Naive thymus-derived CD4-positive, alpha-beta T cell (primary cell): ENCODE results near the gene DIS3L2. TPM values are rescaled to one million over a fixed set of nuclear protein-coding genes. Genes with fewer than 3 reads are reported as not detected.
"Not testable (repeated sequence)": the region's sequence is repeated elsewhere in the genome, so short reads cannot be mapped to it uniquely, and the experiment has no call there.

Experiments used
- ATAC-seq: fragments of 150-1000 bp; cut with Tn5 transposase; 2 replicates; pipeline ENCODE4 v1.10.0; 2021; ENCODE audit warnings: mild to moderate bottlenecking, moderate library complexity
- CTCF ChIA-PET: fragments of 350-600 bp; sonication (Branson Sonifier 250); formaldehyde crosslinking; loops from one replicate; lab custom pipeline; 2021; ENCODE audit warnings: antibody characterized with exemption; lab: Charles Lee
- POLR2A ChIA-PET: fragments of 350-600 bp; sonication (Branson Sonifier 250); formaldehyde crosslinking; loops from one replicate; lab custom pipeline; 2021; ENCODE audit warnings: antibody characterized with exemption, inconsistent platforms; lab: Charles Lee
- DNase-seq, 9 donors: peaks; one replicate each; pipeline versions ENCODE4 v3.0.0 to v3.0.0-alpha.2; 2020 to 2022; ENCODE audit warnings: mixed read lengths in 1 of 9
- H3K27ac ChIP-seq: one replicate; pipeline ENCODE4 v1.7.0; 2013; ENCODE audit warnings: mild to moderate bottlenecking, low read depth, low read length, moderate library complexity
- H3K27me3 ChIP-seq, 2 donors: one replicate each; pipeline ENCODE4 v1.7.0; 2013; ENCODE audit warnings: low read length in 2 of 2, mild to moderate bottlenecking in 2 of 2, moderate library complexity in 2 of 2; ENCODE audit not compliant: control insufficient read depth in 2 of 2, insufficient read depth in 2 of 2
- H3K36me3 ChIP-seq, 3 experiments: 1 replicate in 2 of 3; 2 replicates in 1 of 3; pipeline ENCODE4 v1.7.0; 2013; ENCODE audit warnings: low read length in 3 of 3, mild to moderate bottlenecking in 3 of 3, moderate library complexity in 1 of 3; ENCODE audit not compliant: insufficient read depth in 3 of 3, control insufficient read depth in 2 of 3
- H3K4me1 ChIP-seq, 2 donors: one replicate each; pipeline ENCODE4 v1.7.0; 2013; ENCODE audit warnings: low read length in 2 of 2, mild to moderate bottlenecking in 2 of 2, moderate library complexity in 1 of 2; ENCODE audit not compliant: control insufficient read depth in 2 of 2, insufficient read depth in 2 of 2
- H3K4me3 ChIP-seq: 2 replicates; pipeline ENCODE4 v1.7.0; 2013; ENCODE audit warnings: mild to moderate bottlenecking, low read length
- H3K9me3 ChIP-seq, 3 experiments: 1 replicate in 2 of 3; 2 replicates in 1 of 3; pipeline ENCODE4 v1.7.0; 2013; ENCODE audit warnings: low read length in 3 of 3; ENCODE audit not compliant: control insufficient read depth in 2 of 3
- H3K27ac Mint-ChIP-seq, 9 donors: one replicate each; pipeline ENCODE4 v1.8.0; 2020 to 2022; ENCODE audit warnings: mixed read lengths in 9 of 9, mild to moderate bottlenecking in 8 of 9, moderate library complexity in 5 of 9, inconsistent platforms in 2 of 9
- H3K27me3 Mint-ChIP-seq, 5 donors: one replicate each; pipeline ENCODE4 v1.8.0; 2021 to 2022; ENCODE audit warnings: mixed read lengths in 5 of 5, mild to moderate bottlenecking in 1 of 5
- H3K36me3 Mint-ChIP-seq, 5 donors: one replicate each; pipeline ENCODE4 v1.8.0; 2020 to 2022; ENCODE audit warnings: mixed read lengths in 5 of 5, mild to moderate bottlenecking in 3 of 5, inconsistent platforms in 1 of 5
- H3K4me1 Mint-ChIP-seq, 7 donors: one replicate each; pipeline ENCODE4 v1.8.0; 2020 to 2022; ENCODE audit warnings: mixed read lengths in 7 of 7, mild to moderate bottlenecking in 3 of 7, inconsistent platforms in 1 of 7
- H3K4me3 Mint-ChIP-seq, 10 donors: one replicate each; pipeline ENCODE4 v1.8.0; 2020 to 2022; ENCODE audit warnings: mild to moderate bottlenecking in 10 of 10, mixed read lengths in 10 of 10, moderate library complexity in 6 of 10, inconsistent platforms in 2 of 10
- H3K9me3 Mint-ChIP-seq, 11 donors: one replicate each; pipeline ENCODE4 v1.8.0; 2020 to 2022; ENCODE audit warnings: mixed read lengths in 11 of 11, mild to moderate bottlenecking in 4 of 11, inconsistent platforms in 1 of 11, moderate library complexity in 1 of 11
- intact Hi-C, 2 donors: fragments of 100-400 bp; cut with micrococcal nuclease; formaldehyde crosslinking; loops; one replicate each; pipeline ENCODE4 v1.15.1; 2023
- polyA plus RNA-seq, 2 donors: library from polyadenylated mRNA; unstranded; fragments of 300-500 nt; fragmentation: Illumina TruSeq; gene quantifications; one replicate each; pipeline ENCODE4 v1.2.3, GENCODE V29; 2021
- total RNA-seq, 6 experiments: library from RNA in 5 of 6; stranded (reverse) in 5 of 6; gene quantifications; 1 replicate in 5 of 6; 2 replicates in 1 of 6; pipeline ENCODE4 v1.2.3 and lab custom pipeline; 2021 to 2026

Gene DIS3L2
- total and polyA plus RNA-seq, 7 experiments from 2014 or later = 17.9 to 78.4 (median 59.7) TPM

GRCh38 chr2:232334136-232334884 is 372.8 kb downstream of the DIS3L2 start:
- not testable (repeated sequence) for H3K4me1 Mint-ChIP-seq

GRCh38 chr2:232334885-232335205 is 373.3 kb downstream of the DIS3L2 start:
- H3K27ac ChIP-seq, DNase-seq, H3K4me1 ChIP-seq, H3K4me3 Mint-ChIP-seq, H3K27me3 Mint-ChIP-seq, H3K27me3 ChIP-seq, H3K4me3 ChIP-seq, H3K9me3 ChIP-seq, CTCF ChIA-PET, H3K36me3 Mint-ChIP-seq, H3K9me3 Mint-ChIP-seq, H3K27ac Mint-ChIP-seq, H3K4me1 Mint-ChIP-seq, ATAC-seq, POLR2A ChIA-PET: not testable (repeated sequence)
- intact Hi-C loops = loop anchor here in 1 of 2 donors (1.0 kb wide), 1 partner anchor 105 kb away; no protein-coding TSS in a partner anchor
- H3K36me3 ChIP-seq = peaks cover 0 to 13% (median 0%) of the 10 kb centered on the region in 3 experiments

More at GRCh38 chr2:232334136-232334884, 372.8 kb downstream of the DIS3L2 start:
- H3K36me3 Mint-ChIP-seq, H3K4me1 ChIP-seq, H3K27ac ChIP-seq, H3K9me3 ChIP-seq, H3K27ac Mint-ChIP-seq, ATAC-seq, POLR2A ChIA-PET, H3K27me3 ChIP-seq, intact Hi-C loops, H3K9me3 Mint-ChIP-seq, CTCF ChIA-PET, H3K4me3 ChIP-seq, H3K27me3 Mint-ChIP-seq, H3K4me3 Mint-ChIP-seq: not testable (repeated sequence)
- peak in 1 of 9 donors; percentile 4 for DNase-seq
- H3K36me3 ChIP-seq = peaks cover 0 to 13% (median 0%) of the 10 kb centered on the region in 3 experiments

DNA sequence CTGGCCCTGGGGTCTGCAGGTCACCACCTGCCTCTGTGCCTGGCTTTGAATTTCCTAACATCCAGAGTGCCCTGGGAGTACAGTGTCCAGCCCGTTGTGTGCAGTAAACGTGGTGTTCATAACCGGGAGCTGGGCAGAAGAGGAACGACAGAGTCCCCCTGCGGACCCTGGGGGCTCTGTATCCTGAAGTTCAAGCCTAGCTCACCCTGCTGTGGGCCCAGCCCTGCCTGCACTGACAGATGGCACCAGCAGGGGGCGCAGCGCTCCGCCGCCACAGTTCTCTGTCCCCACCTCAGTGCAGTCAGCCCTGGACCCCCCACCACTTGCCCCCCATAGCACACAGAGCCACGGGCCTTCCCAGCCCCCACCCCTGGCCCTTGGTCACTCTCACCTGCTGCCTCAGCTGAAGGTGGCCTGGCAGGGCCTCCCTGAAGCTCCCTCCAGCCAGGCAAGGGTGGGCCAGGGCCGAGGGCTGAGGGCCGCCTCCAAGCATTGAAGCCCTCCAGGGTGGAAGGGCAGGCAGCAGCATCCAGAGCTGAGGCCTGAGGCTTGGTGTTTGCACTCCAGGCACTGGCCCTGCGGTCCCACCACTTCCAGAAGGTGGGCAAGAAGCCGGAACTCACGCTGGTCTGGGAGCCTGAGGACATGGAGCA is 373.8 kb downstream of the DIS3L2 start:
- intact Hi-C loops = loop anchor here in 1 of 2 donors (1.0 kb wide), 1 partner anchor 105 kb away; no protein-coding TSS in a partner anchor
- H3K27ac ChIP-seq, POLR2A ChIA-PET, H3K4me3 ChIP-seq, H3K4me1 ChIP-seq, H3K9me3 Mint-ChIP-seq, H3K9me3 ChIP-seq, H3K36me3 Mint-ChIP-seq, H3K4me1 Mint-ChIP-seq, H3K4me3 Mint-ChIP-seq, H3K27me3 ChIP-seq, H3K27ac Mint-ChIP-seq, H3K27me3 Mint-ChIP-seq: not testable (repeated sequence)
- peaks cover 0 to 13% (median 0%) of the 10 kb centered on the region in 3 experiments for H3K36me3 ChIP-seq
- ATAC-seq (peak; percentile 27), DNase-seq (peak in 1 of 9 donors; percentile 4)
- CTCF ChIA-PET = interaction anchor here (0.6 kb wide), 1 partner anchor 99 kb away, joined by 3 read pairs; no protein-coding TSS in a partner anchor

- H3K27me3 ChIP-seq = no peaks in the 10 kb centered on the region
- no peak overlapping the region for H3K27ac Mint-ChIP-seq
- no peak overlapping the region for H3K4me3 Mint-ChIP-seq
- CTCF ChIA-PET = interaction anchor here (0.6 kb wide), 1 partner anchor 99 kb away, joined by 3 read pairs; no protein-coding TSS in a partner anchor
- POLR2A ChIA-PET = no interaction called here
- H3K36me3 Mint-ChIP-seq = peaks cover 0 to 3% (median 0%) of the 10 kb centered on the region in 5 donors
- no peaks in the 10 kb centered on the region for H3K4me1 Mint-ChIP-seq
- intact Hi-C loops = loop anchor here in 1 of 2 donors (1.0 kb wide), 1 partner anchor 104 kb away; no protein-coding TSS in a partner anchor
- no peaks in the 10 kb centered on the region for H3K27me3 Mint-ChIP-seq
- H3K27ac ChIP-seq = no peak overlapping the region
- no peaks in the 10 kb centered on the region for H3K9me3 ChIP-seq
- no peak overlapping the region for H3K4me3 ChIP-seq
- no peaks in the 10 kb centered on the region for H3K9me3 Mint-ChIP-seq
- ATAC-seq (no peak), DNase-seq (no peak)
- no peaks in the 10 kb centered on the region for H3K4me1 ChIP-seq
- peaks cover 0 to 13% (median 0%) of the 10 kb centered on the region in 3 experiments for H3K36me3 ChIP-seq
Observed at GRCh38 chr2:232335859-232336215, 374.3 kb downstream of the DIS3L2 start.

- H3K27me3 ChIP-seq = no peaks in the 10 kb centered on the region
- H3K4me3 Mint-ChIP-seq = no peak overlapping the region
- H3K27ac ChIP-seq = no peak overlapping the region
- H3K4me1 Mint-ChIP-seq = no peaks in the 10 kb centered on the region
- H3K4me1 ChIP-seq = no peaks in the 10 kb centered on the region
- DNase-seq (peak in 1 of 9 donors; percentile 16), ATAC-seq (no peak)
- ChIA-PET POLR2A (no interaction called here), CTCF (no interaction called here)
- H3K36me3 Mint-ChIP-seq = peaks cover 0 to 3% (median 0%) of the 10 kb centered on the region in 5 donors
- H3K9me3 Mint-ChIP-seq = no peaks in the 10 kb centered on the region
- intact Hi-C loops = no loop called here
- H3K27ac Mint-ChIP-seq = no peak overlapping the region
- peaks cover 0 to 13% (median 0%) of the 10 kb centered on the region in 3 experiments for H3K36me3 ChIP-seq
- no peaks in the 10 kb centered on the region for H3K27me3 Mint-ChIP-seq
- no peaks in the 10 kb centered on the region for H3K9me3 ChIP-seq
- no peak overlapping the region for H3K4me3 ChIP-seq
Observed at GRCh38 chr2:232336241-232336736, 374.8 kb downstream of the DIS3L2 start.

GRCh38 chr2:232336981-232337720 is 375.6 kb downstream of the DIS3L2 start:
- ATAC-seq (no peak), DNase-seq (no peak)
- Mint-ChIP-seq H3K4me1 (peaks cover 0 to 2% (median 0%) of the 10 kb centered on the region in 7 donors), H3K4me3 (no peak overlapping the region), H3K36me3 (peaks cover 0 to 3% (median 0%) of the 10 kb centered on the region in 5 donors), H3K27me3 (no peaks in the 10 kb centered on the region), H3K27ac (no peak overlapping the region), H3K9me3 (no peaks in the 10 kb centered on the region)
- Histone ChIP-seq H3K27me3 (no peaks in the 10 kb centered on the region), H3K4me3 (no peak overlapping the region), H3K4me1 (no peaks in the 10 kb centered on the region), H3K27ac (no peak overlapping the region), H3K9me3 (no peaks in the 10 kb centered on the region), H3K36me3 (peaks cover 0 to 13% (median 0%) of the 10 kb centered on the region in 3 experiments)
- intact Hi-C loops = no loop called here
- POLR2A ChIA-PET = no interaction called here
- CTCF ChIA-PET = no interaction called here
